GM12872 (cell line): ENCODE results near the gene OBSCN.

Experiments
- CTCF ChIP-seq: IDR thresholded peaks from 3 replicates; pipeline ENCODE4 v1.5.1; 2011; ENCODE audit warnings: low read depth, mild to moderate bottlenecking, low read length, moderate library complexity; ENCODE audit not compliant: insufficient read depth

The OBSCN gene

GRCh38 chr1:228272831-228273571 lies 65.2 kb downstream of the OBSCN start:
- TF ChIP-seq CTCF: no peak

GRCh38 chr1:228273720-228274451 lies 66.0 kb downstream of the OBSCN start:
- TF ChIP-seq CTCF: no peak

GRCh38 chr1:228274452-228275178 lies 66.8 kb downstream of the OBSCN start:
- no peak for TF ChIP-seq CTCF

- no peak for TF ChIP-seq CTCF
Observed at GRCh38 chr1:228275179-228275429, 67.3 kb downstream of the OBSCN start.

- TF ChIP-seq CTCF: no peak
Observed at GRCh38 chr1:228275430-228276173, 67.8 kb downstream of the OBSCN start.

GRCh38 chr1:228276174-228276831 lies 68.5 kb downstream of the OBSCN start:
- no peak for TF ChIP-seq CTCF
